SK-N-SH treated with all-trans-retinoic acid at 6 μM for 48 hours (cell line): ENCODE data around the gene PIGP.

Experiments used
- BACH2 ChIP-seq: fragments of 250-450 bp; sonication (Bioruptor Pico); IDR thresholded peaks from 2 replicates; pipeline ENCODE4 v1.9.0; 2021; ENCODE audit warnings: mild to moderate bottlenecking, borderline replicate concordance
- OSR1 ChIP-seq: fragments of 250-450 bp; sonication (Bioruptor Pico); IDR thresholded peaks from 2 replicates; pipeline ENCODE4 v1.8.0; 2022; ENCODE audit warnings: moderate library complexity, mild to moderate bottlenecking, inconsistent platforms
- RARB ChIP-seq: fragments of 250-450 bp; sonication (Bioruptor Pico); IDR thresholded peaks from 2 replicates; pipeline ENCODE4 v1.8.0; 2021; ENCODE audit warnings: mild to moderate bottlenecking, moderate library complexity
- SNAI2 ChIP-seq: fragments of 250-450 bp; sonication (Bioruptor Pico); IDR thresholded peaks from 2 replicates; pipeline ENCODE4 v1.5.0; 2020; ENCODE audit warnings: mild to moderate bottlenecking, moderate library complexity
- ZFP3 ChIP-seq: fragments of 250-450 bp; sonication (Bioruptor Pico); IDR thresholded peaks from 2 replicates; pipeline ENCODE4 v1.5.0; 2020; ENCODE audit warnings: mild to moderate bottlenecking, moderate library complexity
- TF ChIP-seq, protein P1 (sequence below): fragments of 250-450 bp; sonication (Bioruptor Pico); IDR thresholded peaks from 2 replicates; pipeline ENCODE4 v1.8.0; 2020; ENCODE audit warnings: mild to moderate bottlenecking, moderate library complexity, borderline replicate concordance
- TF ChIP-seq, protein P2 (sequence below): fragments of 250-450 bp; sonication (Bioruptor Pico); IDR thresholded peaks from 2 replicates; pipeline ENCODE4 v1.8.0; 2021; ENCODE audit warnings: low read depth, mild to moderate bottlenecking, moderate library complexity, borderline replicate concordance

DNA sequence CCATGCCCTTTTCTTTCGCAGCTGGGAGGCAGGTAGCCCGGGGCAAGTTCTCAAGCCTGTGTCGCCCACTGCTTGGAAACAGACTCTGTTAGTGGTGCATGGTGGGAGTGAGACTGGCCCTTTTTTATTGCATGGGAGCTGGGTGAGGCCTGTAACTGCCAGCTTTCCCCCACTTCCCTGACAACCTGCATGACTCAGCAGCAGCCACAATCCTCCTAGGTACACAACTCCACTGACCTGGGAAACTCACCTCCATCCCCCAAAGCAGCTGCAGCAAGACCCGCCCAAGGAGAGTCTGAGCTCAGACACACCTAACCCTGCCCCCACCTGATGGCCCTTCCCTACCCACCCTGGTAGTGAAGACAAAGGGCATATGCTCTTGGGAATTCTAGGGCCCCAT lies 25.8 kb downstream of the PIGP start:
- TF ChIP-seq ZFP3 (CRISPR knock-in tag), result no peak
- TF ChIP-seq, protein P1, sequence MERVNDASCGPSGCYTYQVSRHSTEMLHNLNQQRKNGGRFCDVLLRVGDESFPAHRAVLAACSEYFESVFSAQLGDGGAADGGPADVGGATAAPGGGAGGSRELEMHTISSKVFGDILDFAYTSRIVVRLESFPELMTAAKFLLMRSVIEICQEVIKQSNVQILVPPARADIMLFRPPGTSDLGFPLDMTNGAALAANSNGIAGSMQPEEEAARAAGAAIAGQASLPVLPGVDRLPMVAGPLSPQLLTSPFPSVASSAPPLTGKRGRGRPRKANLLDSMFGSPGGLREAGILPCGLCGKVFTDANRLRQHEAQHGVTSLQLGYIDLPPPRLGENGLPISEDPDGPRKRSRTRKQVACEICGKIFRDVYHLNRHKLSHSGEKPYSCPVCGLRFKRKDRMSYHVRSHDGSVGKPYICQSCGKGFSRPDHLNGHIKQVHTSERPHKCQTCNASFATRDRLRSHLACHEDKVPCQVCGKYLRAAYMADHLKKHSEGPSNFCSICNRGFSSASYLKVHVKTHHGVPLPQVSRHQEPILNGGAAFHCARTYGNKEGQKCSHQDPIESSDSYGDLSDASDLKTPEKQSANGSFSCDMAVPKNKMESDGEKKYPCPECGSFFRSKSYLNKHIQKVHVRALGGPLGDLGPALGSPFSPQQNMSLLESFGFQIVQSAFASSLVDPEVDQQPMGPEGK (CRISPR knock-in tag), result no peak
- TF ChIP-seq, protein P2, sequence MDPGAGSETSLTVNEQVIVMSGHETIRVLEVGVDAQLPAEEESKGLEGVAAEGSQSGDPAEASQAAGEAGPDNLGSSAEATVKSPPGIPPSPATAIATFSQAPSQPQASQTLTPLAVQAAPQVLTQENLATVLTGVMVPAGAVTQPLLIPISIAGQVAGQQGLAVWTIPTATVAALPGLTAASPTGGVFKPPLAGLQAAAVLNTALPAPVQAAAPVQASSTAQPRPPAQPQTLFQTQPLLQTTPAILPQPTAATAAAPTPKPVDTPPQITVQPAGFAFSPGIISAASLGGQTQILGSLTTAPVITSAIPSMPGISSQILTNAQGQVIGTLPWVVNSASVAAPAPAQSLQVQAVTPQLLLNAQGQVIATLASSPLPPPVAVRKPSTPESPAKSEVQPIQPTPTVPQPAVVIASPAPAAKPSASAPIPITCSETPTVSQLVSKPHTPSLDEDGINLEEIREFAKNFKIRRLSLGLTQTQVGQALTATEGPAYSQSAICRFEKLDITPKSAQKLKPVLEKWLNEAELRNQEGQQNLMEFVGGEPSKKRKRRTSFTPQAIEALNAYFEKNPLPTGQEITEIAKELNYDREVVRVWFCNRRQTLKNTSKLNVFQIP (CRISPR knock-in tag), result no peak
- no peak for TF ChIP-seq BACH2 (CRISPR knock-in tag)
- no peak for TF ChIP-seq OSR1 (CRISPR knock-in tag)
- no peak for TF ChIP-seq SNAI2 (CRISPR knock-in tag)
- TF ChIP-seq RARB (CRISPR knock-in tag), result no peak
